ENCODE measurements around the gene SPON1. TPM values are rescaled to one million over a fixed set of nuclear protein-coding genes. Genes with fewer than 3 reads are reported as not detected.

Gene SPON1
- total RNA-seq, 1 experiment from 2014 or later: not detected

GRCh38 chr11:14179116-14179820, 216.7 kb downstream of the SPON1 start:
- no peak for DNase-seq (ENCODE audit: low read depth)

- no peak for DNase-seq (ENCODE audit: low read depth)
Measured at GRCh38 chr11:14181121-14181520, 218.6 kb downstream of the SPON1 start.

DNA sequence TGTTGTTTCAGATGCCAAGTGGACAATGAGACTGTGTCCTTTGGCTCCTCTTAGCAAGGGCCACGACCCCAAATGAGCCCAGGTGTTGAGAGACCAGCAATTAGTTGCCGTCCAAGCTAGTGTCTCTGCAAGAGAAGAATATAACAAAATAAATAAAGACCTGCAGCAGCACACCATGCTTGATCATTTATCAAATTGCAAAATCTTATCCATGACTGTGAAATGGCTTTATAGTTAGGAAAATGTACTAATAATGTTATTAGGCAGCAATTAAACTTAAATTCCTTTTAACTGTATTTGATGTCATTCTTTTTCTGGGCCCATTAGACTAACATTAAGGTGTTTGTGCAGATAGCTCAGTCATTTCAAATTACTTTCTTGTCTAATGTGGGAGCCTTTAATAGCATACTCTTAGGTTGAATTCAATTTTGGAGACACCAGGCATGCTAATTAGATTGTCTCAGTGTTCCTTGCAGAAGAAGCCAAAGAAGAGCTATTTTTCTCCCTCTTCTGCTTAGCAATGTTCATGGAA, 220.4 kb downstream of the SPON1 start:
- no peak for DNase-seq (ENCODE audit: low read depth)

- DNase-seq (ENCODE audit: low read depth): no peak
Measured at GRCh38 chr11:14184028-14184940, 221.8 kb downstream of the SPON1 start.

DNA sequence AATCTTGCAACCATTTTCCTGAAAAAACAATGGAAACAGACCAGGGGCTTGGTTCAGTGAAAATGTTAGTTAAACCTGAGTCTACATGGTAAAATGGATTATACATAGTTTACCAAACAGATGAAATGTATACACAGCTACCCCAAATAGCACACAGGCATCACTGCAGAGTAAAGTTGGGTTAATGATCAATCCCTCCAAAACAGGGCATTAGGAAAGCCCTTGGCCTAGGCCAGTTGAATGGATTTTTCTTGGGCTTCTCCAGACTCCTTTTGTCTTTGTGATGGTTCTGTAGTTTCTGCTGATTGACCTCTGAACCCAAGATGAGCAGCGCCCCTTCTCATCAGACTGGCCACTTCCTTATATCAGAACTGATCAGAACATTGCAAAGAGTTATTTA, 222.9 kb downstream of the SPON1 start:
- DNase-seq (ENCODE audit: low read depth): no peak

- DNase-seq (ENCODE audit: low read depth): no peak
Measured at GRCh38 chr11:14186046-14186775, 223.7 kb downstream of the SPON1 start.

GRCh38 chr11:14189874-14190273, 227.4 kb downstream of the SPON1 start:
- DNase-seq (ENCODE audit: low read depth): no peak

- DNase-seq (ENCODE audit: low read depth): peak; percentile 2
Measured at GRCh38 chr11:14190992-14191778, 228.7 kb downstream of the SPON1 start.

DNA sequence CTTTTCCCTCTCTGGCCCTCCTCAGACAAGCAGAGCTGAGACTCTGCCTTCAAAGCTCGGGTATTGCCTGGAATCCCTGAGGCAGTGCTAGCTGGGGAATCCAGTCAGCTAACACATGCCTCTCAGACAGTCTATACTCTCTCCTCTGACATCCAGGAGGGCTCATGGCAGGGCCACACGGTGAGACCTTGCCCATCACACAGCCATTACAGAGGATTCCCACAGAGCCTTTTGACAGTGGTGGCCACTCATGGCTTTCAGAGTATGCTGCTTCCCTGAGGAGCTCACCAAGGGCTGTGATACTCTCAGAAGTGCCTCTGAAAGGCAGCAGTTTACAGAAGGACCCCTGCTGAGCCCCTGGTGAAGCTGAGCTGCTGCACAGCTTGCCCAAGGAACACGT, 231.1 kb downstream of the SPON1 start:
- DNase-seq (ENCODE audit: low read depth): no peak

- no peak for DNase-seq (ENCODE audit: low read depth)
Measured at GRCh38 chr11:14202251-14203196, 240.0 kb downstream of the SPON1 start.

DNA sequence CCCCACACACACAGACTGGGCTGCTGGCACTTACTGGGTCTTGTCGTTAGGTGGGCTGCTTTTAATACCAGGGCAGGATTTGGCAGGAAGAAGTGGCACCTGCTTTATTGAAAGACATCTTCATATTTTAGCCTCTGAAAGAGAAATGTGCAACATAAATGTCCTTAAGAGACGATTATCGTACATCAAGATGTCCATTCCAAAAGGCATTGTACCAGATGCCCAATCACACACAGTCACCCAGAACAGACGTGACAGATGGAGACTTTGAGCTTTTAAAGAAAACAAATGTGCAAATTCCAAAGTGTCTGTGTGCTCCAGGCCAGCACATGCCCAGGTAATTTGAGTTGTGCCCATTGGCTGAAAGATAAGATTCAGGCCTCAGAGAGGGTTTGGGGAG, 240.8 kb downstream of the SPON1 start:
- no peak for DNase-seq (ENCODE audit: low read depth)

- no peak for DNase-seq (ENCODE audit: low read depth)
Measured at GRCh38 chr11:14212986-14213385, 250.5 kb downstream of the SPON1 start.

DNA sequence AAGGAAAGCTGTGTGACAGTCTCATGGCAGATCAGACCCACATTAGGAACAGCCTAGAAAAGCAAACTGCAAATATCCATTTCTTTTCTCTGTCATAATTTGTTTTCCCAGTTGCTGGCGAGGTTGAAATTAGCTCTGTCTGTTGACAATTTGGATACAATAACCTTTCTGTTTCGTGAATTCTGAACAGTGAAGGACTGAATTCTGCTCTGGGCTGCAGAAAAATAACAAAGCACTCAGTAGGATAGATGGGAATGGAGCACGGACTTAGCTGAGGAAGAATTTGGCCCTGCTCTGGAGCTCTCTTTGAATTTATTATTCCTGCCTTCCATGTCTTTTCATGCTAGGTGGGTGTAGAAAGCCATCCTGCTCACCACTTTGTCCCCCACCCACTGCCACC, 256.2 kb downstream of the SPON1 start:
- no peak for DNase-seq (ENCODE audit: low read depth)

DNA sequence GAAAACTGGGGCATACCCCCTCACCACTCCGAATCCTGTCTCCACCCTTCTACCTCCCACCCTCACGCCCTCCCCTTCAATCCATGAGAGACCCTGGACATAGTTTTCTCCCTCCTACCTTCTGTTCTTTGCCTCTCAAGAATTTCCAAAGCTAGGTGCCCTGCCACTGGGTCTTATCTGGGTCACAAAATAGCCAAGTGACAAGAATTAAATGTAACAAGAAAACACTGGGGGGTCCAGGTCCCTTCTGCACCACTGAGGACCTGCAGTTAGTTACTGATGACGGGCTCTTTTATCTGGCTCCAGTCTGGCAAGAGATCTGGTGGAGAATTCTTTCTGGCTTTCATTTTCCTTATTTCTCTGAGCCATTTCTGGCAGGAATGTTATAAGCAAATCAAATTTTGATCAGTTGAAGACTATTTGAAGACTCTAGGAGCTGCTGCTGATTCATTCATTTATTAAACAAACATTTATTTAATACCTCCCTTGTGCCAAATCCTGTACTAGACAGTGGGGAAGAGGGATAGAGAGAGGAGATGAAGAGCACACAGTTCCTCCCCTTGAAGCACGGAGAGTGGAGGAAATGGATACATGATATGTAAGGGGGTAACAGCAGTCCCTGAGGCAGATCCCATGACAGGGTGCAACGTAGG, 261.2 kb downstream of the SPON1 start:
- no peak for DNase-seq (ENCODE audit: low read depth)

- no peak for DNase-seq (ENCODE audit: low read depth)
Measured at GRCh38 chr11:14224395-14224794, 261.9 kb downstream of the SPON1 start.

- DNase-seq (ENCODE audit: low read depth): no peak
Measured at GRCh38 chr11:14225666-14226065, 263.1 kb downstream of the SPON1 start.

DNA sequence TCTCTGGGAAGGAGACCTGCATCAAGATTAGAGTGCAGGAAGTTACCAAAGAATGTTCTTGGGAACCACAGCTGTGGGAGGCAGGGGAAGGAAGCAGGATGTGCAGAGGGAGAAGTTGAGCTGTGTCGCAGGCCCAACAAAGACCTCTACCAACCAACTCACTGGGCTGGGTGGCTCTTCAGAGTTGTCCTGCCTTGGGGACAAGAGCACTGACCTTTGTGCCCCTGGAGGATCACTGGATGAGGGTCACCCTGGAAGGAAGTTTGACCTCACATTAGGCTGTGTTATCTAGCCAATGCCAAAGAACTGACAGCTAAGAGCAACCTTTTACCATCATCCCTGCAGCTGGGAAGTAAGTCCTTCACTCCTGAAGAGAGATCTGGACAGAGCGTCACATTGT, 265.8 kb downstream of the SPON1 start:
- DNase-seq (ENCODE audit: low read depth): no peak

GRCh38 chr11:14229472-14229871, 266.9 kb downstream of the SPON1 start:
- no peak for DNase-seq (ENCODE audit: low read depth)

GRCh38 chr11:14230407-14230806, 267.9 kb downstream of the SPON1 start:
- no peak for DNase-seq (ENCODE audit: low read depth)

All from HT1080 (cell line).